COLO668 (cell line): ENCODE measurements around the gene UMODL1.

Experiments
- DNase-seq: peaks from one replicate; lab custom pipeline; 2025; ENCODE audit not compliant: unreplicated experiment; lab: John Stamatoyannopoulos, UW

Gene UMODL1

GRCh38 chr21:42146821-42147220 lies 75.7 kb downstream of the UMODL1 start:
- no peak for DNase-seq

GRCh38 chr21:42147386-42148020 lies 76.4 kb downstream of the UMODL1 start:
- DNase-seq, result no peak

- no peak for DNase-seq
Measured at GRCh38 chr21:42148097-42148496, 77.0 kb downstream of the UMODL1 start.

GRCh38 chr21:42148584-42148983 lies 77.5 kb downstream of the UMODL1 start:
- no peak for DNase-seq

GRCh38 chr21:42149656-42150473 lies 78.7 kb downstream of the UMODL1 start:
- no peak for DNase-seq

GRCh38 chr21:42150474-42151085 lies 79.5 kb downstream of the UMODL1 start:
- no peak for DNase-seq

- DNase-seq, result no peak
Measured at GRCh38 chr21:42151148-42151947, 80.2 kb downstream of the UMODL1 start.

GRCh38 chr21:42151948-42152220 lies 80.8 kb downstream of the UMODL1 start:
- no peak for DNase-seq

GRCh38 chr21:42153046-42153686 lies 82.0 kb downstream of the UMODL1 start:
- no peak for DNase-seq

GRCh38 chr21:42153746-42154145 lies 82.6 kb downstream of the UMODL1 start:
- DNase-seq, result no peak

- no peak for DNase-seq
Measured at GRCh38 chr21:42154237-42155044, 83.3 kb downstream of the UMODL1 start.

GRCh38 chr21:42155045-42155855 lies 84.1 kb downstream of the UMODL1 start:
- DNase-seq, result no peak

- no peak for DNase-seq
Measured at GRCh38 chr21:42156690-42157605, 85.8 kb downstream of the UMODL1 start.

- DNase-seq, result no peak
Measured at GRCh38 chr21:42157606-42158310, 86.6 kb downstream of the UMODL1 start.

- no peak for DNase-seq
Measured at GRCh38 chr21:42158846-42159245, 87.7 kb downstream of the UMODL1 start.

GRCh38 chr21:42159560-42160110 lies 88.5 kb downstream of the UMODL1 start:
- no peak for DNase-seq

GRCh38 chr21:42160111-42160721 lies 89.1 kb downstream of the UMODL1 start:
- no peak for DNase-seq
